B cell (primary cell): ENCODE data around the gene RFT1. TPM values are rescaled to one million over a fixed set of nuclear protein-coding genes. Genes with fewer than 3 reads are reported as not detected.
A peak's percentile ranks its signal among the peaks of the same experiment; 100 is the strongest.

Experiments used
- ATAC-seq: fragments of 200-7000 bp; cut with Tn5 transposase; one replicate; pipeline ENCODE4 v1.10.0; 2021; ENCODE audit warnings: low read depth, mild to moderate bottlenecking, moderate number of reproducible peaks, moderate library complexity
- CTCF ChIA-PET: fragments of 350-600 bp; sonication (Branson Sonifier 250); formaldehyde crosslinking; loops from one replicate; lab custom pipeline; 2021; ENCODE audit warnings: antibody characterized with exemption, inconsistent platforms; lab: Charles Lee
- POLR2A ChIA-PET: fragments of 350-600 bp; sonication (Branson Sonifier 250); formaldehyde crosslinking; loops from one replicate; lab custom pipeline; 2021; ENCODE audit warnings: antibody characterized with exemption; lab: Charles Lee
- DNase-seq: peaks from one replicate; pipeline ENCODE4 v3.0.0; 2013
- H2AFZ ChIP-seq: 2 replicates; pipeline ENCODE4 v1.6.1; 2012; ENCODE audit warnings: mild to moderate bottlenecking, low read depth, low read length; ENCODE audit not compliant: insufficient read depth, poor library complexity, severe bottlenecking
- H3K27ac ChIP-seq, 2 donors: 1 replicate in 1 of 2; 2 replicates in 1 of 2; pipeline ENCODE4 v1.5.1; 2012 to 2013; ENCODE audit warnings: low read length in 2 of 2, mild to moderate bottlenecking in 2 of 2, moderate library complexity in 1 of 2
- H3K27me3 ChIP-seq, 4 experiments: fragments of 200-600 bp in 1 of 4; sonication (generic) in 1 of 4; replicated peaks in 1 of 4; 1 replicate in 2 of 4; 2 replicates in 2 of 4; pipeline versions ENCODE4 v1.6.1 to v1.7.0; 2013 to 2016; ENCODE audit warnings: low read length in 3 of 4, mild to moderate bottlenecking in 2 of 4, mixed read lengths in 1 of 4, moderate library complexity in 1 of 4; ENCODE audit not compliant: insufficient read depth in 4 of 4, control insufficient read depth in 3 of 4; ENCODE audit errors: control extremely low read depth in 1 of 4
- H3K36me3 ChIP-seq, 2 experiments: replicated peaks in 1 of 2; 1 replicate in 1 of 2; 2 replicates in 1 of 2; pipeline versions ENCODE4 v1.6.1 to v1.7.1; 2013; ENCODE audit warnings: low read length in 1 of 2; ENCODE audit not compliant: insufficient read depth in 2 of 2, control insufficient read depth in 1 of 2; ENCODE audit errors: control extremely low read depth in 1 of 2, extremely low read depth in 1 of 2
- H3K4me1 ChIP-seq, 2 donors: fragments of 200-600 bp in 1 of 2; sonication (generic) in 1 of 2; 1 replicate in 1 of 2; 2 replicates in 1 of 2; pipeline versions ENCODE4 v1.5.1 to v1.6.1; 2013 to 2017; ENCODE audit warnings: low read length in 2 of 2; ENCODE audit not compliant: control insufficient read depth in 2 of 2, insufficient read depth in 2 of 2
- H3K4me2 ChIP-seq: replicated peaks from 2 replicates; pipeline ENCODE3; 2012; ENCODE audit warnings: mild to moderate bottlenecking, low read depth, low read length; ENCODE audit not compliant: poor library complexity, severe bottlenecking
- H3K4me3 ChIP-seq, 5 experiments: fragments of 200-600 bp in 1 of 5; sonication (generic) in 1 of 5; 1 replicate in 3 of 5; 2 replicates in 2 of 5; pipeline versions ENCODE4 v1.5.1 to v1.7.0; 2011 to 2016; ENCODE audit warnings: low read length in 4 of 5, mild to moderate bottlenecking in 4 of 5, low read depth in 2 of 5, control low read depth in 1 of 5, moderate library complexity in 1 of 5; ENCODE audit not compliant: insufficient read depth in 1 of 5; ENCODE audit errors: control extremely low read depth in 1 of 5, extremely low read depth in 1 of 5
- H3K79me2 ChIP-seq: fragments of 200-600 bp; sonication (generic); one replicate; pipeline ENCODE4 v1.6.0; 2016; ENCODE audit warnings: low read length; ENCODE audit not compliant: control insufficient read depth, insufficient read depth
- H3K9ac ChIP-seq: fragments of 200-600 bp; sonication (generic); 2 replicates; pipeline ENCODE4 v1.6.1; 2017; ENCODE audit warnings: mild to moderate bottlenecking, low read length, moderate library complexity
- H3K9me3 ChIP-seq, 3 donors: one replicate each; pipeline versions ENCODE4 v1.6.1 to v1.7.1; 2013; ENCODE audit warnings: low read length in 2 of 3; ENCODE audit not compliant: control insufficient read depth in 2 of 3, insufficient read depth in 1 of 3; ENCODE audit errors: control extremely low read depth in 1 of 3
- H4K20me1 ChIP-seq: 2 replicates; pipeline ENCODE4 v1.6.0; 2012; ENCODE audit warnings: mild to moderate bottlenecking, low read length; ENCODE audit not compliant: insufficient read depth, control insufficient read depth, poor library complexity, severe bottlenecking
- H3K27ac Mint-ChIP-seq: one replicate; pipeline ENCODE4 v1.8.0; 2021; ENCODE audit warnings: mixed read lengths
- H3K27me3 Mint-ChIP-seq: one replicate; pipeline ENCODE4 v1.8.0; 2021; ENCODE audit warnings: mixed read lengths
- H3K4me1 Mint-ChIP-seq: one replicate; pipeline ENCODE4 v1.8.0; 2021; ENCODE audit warnings: mixed read lengths
- H3K4me3 Mint-ChIP-seq: one replicate; pipeline ENCODE4 v1.8.0; 2021; ENCODE audit warnings: mixed read lengths
- H3K9me3 Mint-ChIP-seq: one replicate; pipeline ENCODE4 v1.8.0; 2022; ENCODE audit warnings: mixed read lengths; ENCODE audit not compliant: insufficient read depth
- CTCF ChIP-seq: fragments of 200-600 bp; IDR thresholded peaks from one replicate; pipeline ENCODE4 v1.8.0; 2022; ENCODE audit warnings: antibody characterized with exemption, mild to moderate bottlenecking
- EZH2 ChIP-seq: IDR thresholded peaks from 2 replicates; pipeline ENCODE4 v1.6.1; 2012; ENCODE audit warnings: borderline replicate concordance, low read depth, mild to moderate bottlenecking, moderate library complexity, low read length; ENCODE audit not compliant: insufficient read depth, poor library complexity, severe bottlenecking
- WGBS: methylation state at CpG from one replicate; pipeline ENCODE4 v1.1.5; 2013; ENCODE audit warnings: missing lambda C conversion rate; ENCODE audit not compliant: insufficient coverage; 5-methylcytosine and 5-hydroxymethylcytosine counted together
- intact Hi-C: fragments of 100-400 bp; cut with micrococcal nuclease; formaldehyde crosslinking; loops from one replicate; pipeline ENCODE4 v1.10.0; 2022
- polyA plus RNA-seq: library from polyadenylated mRNA; depleted of rRNA; stranded (reverse); fragments of >200 nt; gene quantifications from 2 replicates; pipeline ENCODE4 v1.2.3, GENCODE V29; 2012
- total RNA-seq, 2 donors: library from RNA; stranded (reverse); fragments of 120-200 nt in 1 of 2; gene quantifications; 1 replicate in 1 of 2; 2 replicates in 1 of 2; pipeline versions ENCODE4 v1.2.3 to v1.2.4, GENCODE V29; 2013 to 2022

Gene RFT1
- total and polyA plus RNA-seq, 2 donors (not counting 1 experiment from before 2014, with no cell fraction given): 12.1 to 28.9 TPM

- Histone ChIP-seq H3K4me2 (no peak overlapping the region), H2AFZ (no peak overlapping the region), H3K79me2 (no peaks in the 10 kb centered on the region), H3K4me3 (no peak overlapping the region), H3K4me1 (no peaks in the 10 kb centered on the region), H3K27ac (peak overlapping the region in 1 of 2 donors; percentile 13), H3K9me3 (no peaks in the 10 kb centered on the region), H3K36me3 (peaks cover 19 to 80% of the 10 kb centered on the region in 2 experiments), H3K27me3 (no peaks in the 10 kb centered on the region), H3K9ac (no peak overlapping the region), H4K20me1 (no peaks in the 10 kb centered on the region)
- DNase-seq (peak; percentile 17), ATAC-seq (peak; percentile 47)
- POLR2A ChIA-PET: no interaction called here
- peaks cover 8% of the 10 kb centered on the region for H3K4me1 Mint-ChIP-seq
- H3K27me3 Mint-ChIP-seq: no peaks in the 10 kb centered on the region
- TF ChIP-seq CTCF: no peak
- TF ChIP-seq EZH2: no peak
- H3K4me3 Mint-ChIP-seq: no peak overlapping the region
- intact Hi-C loops: no loop called here
- H3K27ac Mint-ChIP-seq: peak overlapping the region; percentile 41
- WGBS: 62% methylated on average over 5 of the region's 6 CpGs
- CTCF ChIA-PET: interaction anchor here (1.2 kb wide), 1 partner anchor 13 kb away, joined by 5 read pairs; no protein-coding TSS in a partner anchor
- H3K9me3 Mint-ChIP-seq: no peaks in the 10 kb centered on the region
These were observed 27.6 kb downstream of the RFT1 start for GRCh38 chr3:53102601-53103147.

GRCh38 chr3:53101956-53102355 lies 28.3 kb downstream of the RFT1 start:
- Mint-ChIP-seq H3K4me1 (peaks cover 8% of the 10 kb centered on the region), H3K27ac (no peak overlapping the region), H3K4me3 (no peak overlapping the region), H3K9me3 (no peaks in the 10 kb centered on the region), H3K27me3 (no peaks in the 10 kb centered on the region)
- peaks cover 19 to 75% of the 10 kb centered on the region in 2 experiments for H3K36me3 ChIP-seq
- no peaks in the 10 kb centered on the region for H3K27me3 ChIP-seq
- TF ChIP-seq CTCF (no peak), EZH2 (no peak)
- no peak overlapping the region for H3K27ac ChIP-seq
- H3K4me1 ChIP-seq: no peaks in the 10 kb centered on the region
- H2AFZ ChIP-seq: no peak overlapping the region
- intact Hi-C loops: no loop called here
- H3K4me2 ChIP-seq: no peak overlapping the region
- H3K4me3 ChIP-seq: no peak overlapping the region
- ChIA-PET POLR2A (no interaction called here), CTCF (interaction anchor here (1.2 kb wide), 1 partner anchor 14 kb away, joined by 5 read pairs; no protein-coding TSS in a partner anchor)
- no peak for DNase-seq
- no peaks in the 10 kb centered on the region for H3K9me3 ChIP-seq
- H3K79me2 ChIP-seq: no peaks in the 10 kb centered on the region
- no peak for ATAC-seq
- no peaks in the 10 kb centered on the region for H4K20me1 ChIP-seq
- 100% methylated on average over 10 of the region's 12 CpGs for WGBS
- H3K9ac ChIP-seq: no peak overlapping the region
